CD8-positive, alpha-beta memory T cell (primary cell): ENCODE results near the gene UMOD. TPM values are rescaled to one million over a fixed set of nuclear protein-coding genes. Genes with fewer than 3 reads are reported as not detected.

Experiments
- CTCF ChIA-PET: fragments of 350-600 bp; sonication (Branson Sonifier 250); formaldehyde crosslinking; loops from one replicate; lab custom pipeline; 2021; ENCODE audit warnings: antibody characterized with exemption; lab: Charles Lee
- POLR2A ChIA-PET: fragments of 350-600 bp; sonication (Branson Sonifier 250); formaldehyde crosslinking; loops from one replicate; lab custom pipeline; 2021; ENCODE audit warnings: antibody characterized with exemption; lab: Charles Lee
- DNase-seq, 5 donors: peaks; one replicate each; pipeline versions ENCODE4 v3.0.0 to v3.0.0-alpha.2; 2020 to 2022; ENCODE audit warnings: mixed read lengths in 1 of 5
- H3K27ac ChIP-seq: one replicate; pipeline ENCODE4 v1.7.0; 2013; ENCODE audit warnings: low read depth, mild to moderate bottlenecking, low read length, moderate library complexity
- H3K27me3 ChIP-seq: 2 replicates; pipeline ENCODE4 v1.7.0; 2013; ENCODE audit warnings: low read length, mild to moderate bottlenecking; ENCODE audit not compliant: insufficient read depth, poor library complexity, severe bottlenecking
- H3K36me3 ChIP-seq: 2 replicates; pipeline ENCODE4 v1.7.0; 2013; ENCODE audit warnings: mild to moderate bottlenecking, low read length, moderate library complexity; ENCODE audit not compliant: insufficient read depth
- H3K4me1 ChIP-seq: 2 replicates; pipeline ENCODE4 v1.7.0; 2013; ENCODE audit warnings: mild to moderate bottlenecking, low read length, moderate library complexity; ENCODE audit not compliant: insufficient read depth
- H3K4me3 ChIP-seq: 2 replicates; pipeline ENCODE4 v1.7.0; 2013; ENCODE audit warnings: mild to moderate bottlenecking, low read length
- H3K9me3 ChIP-seq: 2 replicates; pipeline ENCODE4 v1.7.0; 2013; ENCODE audit warnings: mild to moderate bottlenecking, low read length
- H3K27ac Mint-ChIP-seq, 8 donors: one replicate each; pipeline ENCODE4 v1.8.0; 2020 to 2021; ENCODE audit warnings: mixed read lengths in 8 of 8, mild to moderate bottlenecking in 6 of 8, inconsistent platforms in 3 of 8, moderate library complexity in 3 of 8
- H3K27me3 Mint-ChIP-seq, 2 donors: one replicate each; pipeline ENCODE4 v1.8.0; 2020 to 2021; ENCODE audit warnings: mixed read lengths in 2 of 2, mild to moderate bottlenecking in 1 of 2, moderate library complexity in 1 of 2
- H3K36me3 Mint-ChIP-seq, 3 donors: one replicate each; pipeline ENCODE4 v1.8.0; 2020 to 2021; ENCODE audit warnings: mixed read lengths in 3 of 3, inconsistent platforms in 1 of 3, mild to moderate bottlenecking in 1 of 3
- H3K4me1 Mint-ChIP-seq, 3 donors: one replicate each; pipeline ENCODE4 v1.8.0; 2020 to 2021; ENCODE audit warnings: mixed read lengths in 3 of 3, inconsistent platforms in 1 of 3, mild to moderate bottlenecking in 1 of 3
- H3K4me3 Mint-ChIP-seq, 7 donors: one replicate each; pipeline ENCODE4 v1.8.0; 2020 to 2021; ENCODE audit warnings: mixed read lengths in 7 of 7, mild to moderate bottlenecking in 6 of 7, moderate library complexity in 4 of 7, inconsistent platforms in 2 of 7
- H3K9me3 Mint-ChIP-seq, 5 donors: one replicate each; pipeline ENCODE4 v1.8.0; 2020 to 2022; ENCODE audit warnings: mixed read lengths in 5 of 5, mild to moderate bottlenecking in 3 of 5, moderate library complexity in 2 of 5, inconsistent platforms in 1 of 5
- polyA plus RNA-seq: library from polyadenylated mRNA; unstranded; fragments of 300-500 nt; fragmentation: Illumina TruSeq; gene quantifications from one replicate; pipeline ENCODE4 v1.2.3, GENCODE V29; 2021
- total RNA-seq, 2 experiments: library from RNA; stranded (reverse); gene quantifications; one replicate each; pipeline ENCODE4 v1.2.3, GENCODE V29; 2021

UMOD gene
- total and polyA plus RNA-seq, 3 experiments from 2014 or later: not detected

DNA sequence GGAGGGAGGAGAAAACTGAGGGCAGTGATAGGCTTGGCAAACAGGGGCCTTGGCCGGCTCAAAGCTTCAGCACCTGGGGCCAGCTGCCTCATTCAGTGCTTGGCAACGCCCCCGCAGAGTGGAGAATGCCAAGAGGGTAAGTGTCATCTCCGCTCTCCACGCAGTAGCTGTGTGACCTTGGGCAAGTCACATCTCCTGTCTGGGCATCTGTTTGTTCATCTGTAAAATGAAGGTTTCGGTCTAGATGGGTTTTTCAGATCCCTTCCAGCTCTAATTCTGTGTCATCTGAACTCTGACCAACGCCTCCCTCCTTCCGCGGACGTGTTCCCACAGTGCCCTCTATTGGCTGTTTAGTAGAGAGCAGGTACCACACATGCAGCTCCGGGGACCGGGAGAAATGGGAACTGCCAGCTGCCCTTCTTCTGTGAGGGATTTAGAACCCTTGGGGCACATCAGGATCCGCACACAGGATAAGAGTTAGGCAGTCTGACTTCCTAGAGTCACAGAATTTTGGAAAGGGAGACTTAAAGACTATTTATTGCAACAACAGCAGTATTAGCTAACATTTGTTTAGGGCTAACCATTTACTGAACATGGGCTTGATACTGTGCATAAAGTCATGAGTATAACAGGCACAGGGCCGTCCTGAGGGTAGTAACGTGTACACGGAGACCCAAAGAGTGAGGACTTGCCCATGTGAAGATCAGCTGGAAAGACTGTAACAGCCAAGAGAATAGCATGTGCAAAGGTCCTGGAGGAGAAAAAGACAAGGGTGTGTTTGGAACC lies 52.0 kb downstream of the UMOD start:
- ChIA-PET CTCF (no interaction called here), POLR2A (no interaction called here)
- no peaks in the 10 kb centered on the region for H3K36me3 ChIP-seq
- H3K27me3 ChIP-seq: no peaks in the 10 kb centered on the region
- no peak overlapping the region for H3K4me3 ChIP-seq
- no peak overlapping the region for H3K27ac Mint-ChIP-seq
- DNase-seq: no peak
- H3K27me3 Mint-ChIP-seq: peaks cover 1 to 3% of the 10 kb centered on the region in 2 donors
- H3K9me3 Mint-ChIP-seq: peaks cover 0 to 2% (median 0%) of the 10 kb centered on the region in 5 donors
- no peak overlapping the region for H3K27ac ChIP-seq
- H3K36me3 Mint-ChIP-seq: no peaks in the 10 kb centered on the region
- no peaks in the 10 kb centered on the region for H3K4me1 Mint-ChIP-seq
- no peaks in the 10 kb centered on the region for H3K4me1 ChIP-seq
- H3K4me3 Mint-ChIP-seq: no peak overlapping the region
- H3K9me3 ChIP-seq: no peaks in the 10 kb centered on the region

DNA sequence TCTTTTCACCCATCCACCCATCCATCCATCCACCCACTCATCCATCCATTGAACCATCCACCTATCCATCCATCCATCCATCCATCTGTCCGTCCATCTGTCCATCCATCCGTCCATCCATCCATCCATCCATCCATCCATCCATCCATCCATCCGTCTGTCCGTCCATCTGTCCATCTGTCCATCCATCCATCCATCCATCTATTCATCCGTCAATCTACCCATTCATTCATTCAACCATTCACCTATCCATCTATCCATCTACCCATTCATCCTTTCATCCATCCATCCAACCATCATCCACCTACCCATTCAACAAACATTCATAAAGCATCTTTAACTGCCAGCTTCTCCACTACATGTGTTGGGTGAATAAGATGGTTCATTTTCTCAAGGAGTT lies 54.1 kb downstream of the UMOD start:
- Mint-ChIP-seq H3K27me3 (peaks cover 1 to 3% of the 10 kb centered on the region in 2 donors), H3K4me1 (no peaks in the 10 kb centered on the region), H3K27ac (no peak overlapping the region), H3K36me3 (no peaks in the 10 kb centered on the region), H3K9me3 (peaks cover 0 to 2% (median 0%) of the 10 kb centered on the region in 5 donors), H3K4me3 (no peak overlapping the region)
- Histone ChIP-seq H3K9me3 (no peaks in the 10 kb centered on the region), H3K36me3 (no peaks in the 10 kb centered on the region), H3K27me3 (no peaks in the 10 kb centered on the region), H3K27ac (no peak overlapping the region), H3K4me1 (no peaks in the 10 kb centered on the region), H3K4me3 (no peak overlapping the region)
- CTCF ChIA-PET: no interaction called here
- POLR2A ChIA-PET: no interaction called here
- no peak for DNase-seq

DNA sequence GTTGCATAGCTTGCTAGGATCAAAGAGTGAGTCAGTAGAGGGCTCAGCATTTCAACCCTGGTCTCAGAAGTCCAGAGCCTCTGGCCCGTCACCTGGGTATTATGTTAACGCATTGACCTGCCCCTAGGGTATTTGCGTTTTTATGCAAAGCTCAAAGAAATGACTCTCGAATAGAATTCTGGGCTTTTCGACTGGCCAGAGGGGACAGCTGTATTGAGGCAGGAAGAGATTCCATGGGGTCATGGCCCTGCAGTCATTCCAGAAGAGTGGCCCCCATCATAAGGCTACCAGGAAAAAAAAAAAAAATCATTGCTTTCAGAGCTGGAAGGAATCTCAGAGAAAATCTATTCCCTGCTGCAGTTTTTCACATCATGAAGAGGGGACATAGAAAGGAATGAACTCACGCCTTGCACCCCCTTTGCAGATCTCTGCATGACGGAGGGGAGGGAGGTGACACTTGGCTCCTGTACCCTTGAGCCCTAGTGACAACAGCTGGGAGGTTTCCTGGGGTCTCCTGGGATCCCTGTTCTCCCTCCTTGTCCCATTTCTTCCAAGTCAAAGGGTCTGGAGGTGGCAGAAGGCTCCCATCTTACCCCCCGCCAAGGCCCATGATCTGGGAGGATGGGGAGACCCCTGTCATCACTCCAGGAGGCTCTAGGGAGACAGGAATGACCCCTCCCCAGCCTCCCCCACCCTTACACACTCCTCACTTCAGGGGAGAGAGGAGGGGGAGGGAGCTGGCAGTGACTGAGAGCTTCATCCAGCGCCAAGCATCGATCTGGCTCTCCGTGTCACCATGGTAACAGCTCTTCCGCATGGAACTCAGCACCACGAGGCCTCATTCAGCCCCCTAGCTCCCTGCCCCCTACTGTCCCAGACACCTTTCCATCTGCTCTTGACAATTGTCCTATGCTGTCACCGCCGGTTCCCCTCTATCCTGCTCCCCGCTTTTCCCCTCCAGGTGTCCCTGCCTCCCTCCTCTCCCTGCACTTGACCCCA lies 61.0 kb downstream of the UMOD start:
- DNase-seq: no peak
- Mint-ChIP-seq H3K36me3 (no peaks in the 10 kb centered on the region), H3K27me3 (no peaks in the 10 kb centered on the region), H3K4me1 (no peaks in the 10 kb centered on the region), H3K9me3 (peaks cover 0 to 2% (median 0%) of the 10 kb centered on the region in 5 donors), H3K4me3 (no peak overlapping the region), H3K27ac (no peak overlapping the region)
- Histone ChIP-seq H3K36me3 (no peaks in the 10 kb centered on the region), H3K9me3 (no peaks in the 10 kb centered on the region), H3K27me3 (no peaks in the 10 kb centered on the region), H3K27ac (no peak overlapping the region), H3K4me1 (no peaks in the 10 kb centered on the region), H3K4me3 (no peak overlapping the region)
- POLR2A ChIA-PET: no interaction called here
- CTCF ChIA-PET: no interaction called here

DNA sequence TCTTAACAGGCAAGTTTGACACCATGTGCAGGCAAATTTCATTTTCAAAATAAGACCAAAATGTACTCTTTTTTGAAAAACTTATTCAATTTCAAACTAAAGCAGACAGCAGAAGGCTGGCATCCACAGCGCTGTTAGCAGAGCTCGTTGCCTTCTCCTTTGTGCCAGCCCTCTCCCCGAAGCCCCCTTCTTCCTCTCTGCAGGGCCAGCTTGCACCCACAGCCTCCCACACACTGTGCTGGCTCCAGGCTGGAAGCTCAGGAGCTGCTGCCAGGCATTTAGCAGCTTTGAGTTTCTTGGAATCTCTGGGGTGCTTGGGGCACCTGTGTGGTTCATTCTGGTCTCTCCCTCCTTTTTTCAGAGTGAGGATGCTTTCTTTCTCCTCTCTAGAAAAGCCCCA lies 62.9 kb downstream of the UMOD start:
- H3K4me1 ChIP-seq: no peaks in the 10 kb centered on the region
- Mint-ChIP-seq H3K27me3 (peaks cover 0 to 2% of the 10 kb centered on the region in 2 donors), H3K9me3 (peaks cover 0 to 2% (median 0%) of the 10 kb centered on the region in 5 donors), H3K4me3 (no peak overlapping the region), H3K36me3 (no peaks in the 10 kb centered on the region), H3K27ac (no peak overlapping the region), H3K4me1 (no peaks in the 10 kb centered on the region)
- ChIA-PET POLR2A (no interaction called here), CTCF (no interaction called here)
- H3K36me3 ChIP-seq: no peaks in the 10 kb centered on the region
- no peaks in the 10 kb centered on the region for H3K9me3 ChIP-seq
- no peaks in the 10 kb centered on the region for H3K27me3 ChIP-seq
- H3K4me3 ChIP-seq: no peak overlapping the region
- no peak for DNase-seq
- no peak overlapping the region for H3K27ac ChIP-seq

DNA sequence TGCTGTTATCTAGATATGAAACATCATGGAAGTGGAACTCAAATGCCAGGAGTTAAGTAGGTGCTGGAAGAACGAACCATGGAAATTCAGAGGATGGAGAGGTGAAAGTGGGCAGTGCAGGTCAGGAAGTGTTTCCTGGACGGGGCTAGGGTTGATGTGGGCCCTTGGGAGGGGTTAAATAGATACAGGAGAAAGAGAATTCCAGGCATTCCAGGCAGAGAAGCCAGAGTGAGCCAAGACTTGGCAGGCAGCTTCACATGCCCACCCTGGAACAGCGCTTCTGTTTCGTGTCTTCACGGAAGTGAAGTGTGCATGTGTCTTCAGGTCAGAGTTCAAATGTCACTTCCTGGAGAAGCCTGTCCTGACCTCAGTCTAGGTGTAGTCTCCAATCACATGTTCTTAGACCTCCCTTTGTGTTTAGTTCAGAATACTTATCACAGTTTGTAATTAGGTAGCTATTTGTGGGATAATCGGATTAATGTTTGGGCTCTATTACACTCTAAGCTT lies 66.5 kb downstream of the UMOD start:
- H3K9me3 Mint-ChIP-seq: peaks cover 0 to 3% (median under 1%) of the 10 kb centered on the region in 5 donors
- Histone ChIP-seq H3K4me1 (no peaks in the 10 kb centered on the region), H3K36me3 (no peaks in the 10 kb centered on the region), H3K9me3 (no peaks in the 10 kb centered on the region), H3K4me3 (no peak overlapping the region), H3K27ac (no peak overlapping the region), H3K27me3 (no peaks in the 10 kb centered on the region)
- no peak for DNase-seq
- ChIA-PET CTCF (no interaction called here), POLR2A (no interaction called here)
- H3K27me3 Mint-ChIP-seq: peaks cover 0 to 4% of the 10 kb centered on the region in 2 donors
- H3K36me3 Mint-ChIP-seq: no peaks in the 10 kb centered on the region
- H3K4me1 Mint-ChIP-seq: no peaks in the 10 kb centered on the region
- H3K27ac Mint-ChIP-seq: no peak overlapping the region
- H3K4me3 Mint-ChIP-seq: no peak overlapping the region

Other genes with a start within 250 kb of the UMOD start
- gene GP2, start 25.2 kb downstream of the UMOD start, total RNA-seq: not detected
- gene GP2, start 25.2 kb downstream of the UMOD start, polyA plus RNA-seq: not detected
- gene PDILT, start 52.0 kb upstream of the UMOD start, total RNA-seq: not detected
- gene PDILT, start 52.0 kb upstream of the UMOD start, polyA plus RNA-seq: not detected
- not detected for gene ACSM5, start 56.8 kb upstream of the UMOD start, total RNA-seq
- gene ACSM5, start 56.8 kb upstream of the UMOD start, polyA plus RNA-seq: not detected
- not detected for gene ACSM2A, start 98.8 kb upstream of the UMOD start, total RNA-seq
- gene ACSM2A, start 98.8 kb upstream of the UMOD start, polyA plus RNA-seq: not detected
- not detected for gene ACSM2B, start 223.7 kb upstream of the UMOD start, total RNA-seq
- not detected for gene ACSM2B, start 223.7 kb upstream of the UMOD start, polyA plus RNA-seq